Hepatocyte (in vitro differentiated cells): ENCODE results near the gene TXNL4B. TPM values are rescaled to one million over a fixed set of nuclear protein-coding genes. Genes with fewer than 3 reads are reported as not detected.

Source experiments
- DNase-seq: peaks from one replicate; pipeline ENCODE4 v3.0.0-alpha.2; 2016; ENCODE audit warnings: low spot score
- H2AFZ ChIP-seq: fragments of 200-600 bp; sonication (generic); 2 replicates; pipeline ENCODE4 v1.6.0; 2016; ENCODE audit warnings: antibody characterized with exemption, mild to moderate bottlenecking
- H3K27ac ChIP-seq: fragments of 200-600 bp; sonication (generic); 2 replicates; pipeline ENCODE4 v1.5.1; 2016; ENCODE audit warnings: mild to moderate bottlenecking
- H3K27me3 ChIP-seq: fragments of 200-600 bp; sonication (generic); 2 replicates; pipeline ENCODE4 v1.6.1; 2016
- H3K36me3 ChIP-seq: fragments of 200-600 bp; sonication (generic); replicated peaks from 2 replicates; pipeline ENCODE4 v1.5.1; 2016; ENCODE audit warnings: low read depth; ENCODE audit not compliant: insufficient read depth
- H3K4me1 ChIP-seq: fragments of 200-600 bp; sonication (generic); 2 replicates; pipeline ENCODE4 v1.5.1; 2016; ENCODE audit warnings: mild to moderate bottlenecking, moderate library complexity; ENCODE audit not compliant: insufficient read depth
- H3K4me2 ChIP-seq: fragments of 200-600 bp; sonication (generic); 2 replicates; pipeline ENCODE4 v1.6.0; 2016
- H3K4me3 ChIP-seq: fragments of 200-600 bp; sonication (generic); 2 replicates; pipeline ENCODE4 v1.5.1; 2016; ENCODE audit warnings: mild to moderate bottlenecking
- H3K79me2 ChIP-seq: fragments of 200-600 bp; sonication (generic); 2 replicates; pipeline ENCODE4 v1.6.0; 2017; ENCODE audit warnings: mild to moderate bottlenecking
- H3K9me2 ChIP-seq: fragments of 200-600 bp; sonication (generic); replicated peaks from 2 replicates; pipeline ENCODE4 v1.6.0; 2017; ENCODE audit warnings: mild to moderate bottlenecking; ENCODE audit not compliant: insufficient read depth
- H3K9me3 ChIP-seq: fragments of 200-600 bp; sonication (generic); 2 replicates; pipeline ENCODE4 v1.5.1; 2016; ENCODE audit warnings: low read depth, mild to moderate bottlenecking
- H4K20me1 ChIP-seq: fragments of 200-600 bp; sonication (generic); 2 replicates; pipeline ENCODE4 v1.6.0; 2016; ENCODE audit warnings: mild to moderate bottlenecking; ENCODE audit not compliant: insufficient read depth, poor library complexity, severe bottlenecking
- CTCF ChIP-seq: fragments of 200-600 bp; sonication (generic); IDR thresholded peaks from 2 replicates; pipeline ENCODE4 v1.5.1; 2016; ENCODE audit warnings: antibody characterized with exemption, mild to moderate bottlenecking; ENCODE audit not compliant: poor library complexity
- EZH2 ChIP-seq: fragments of 200-600 bp; sonication (generic); IDR thresholded peaks from 2 replicates; pipeline ENCODE4 v1.6.1; 2016; ENCODE audit warnings: antibody characterized with exemption, mild to moderate bottlenecking, borderline replicate concordance
- EZH2phosphoT487 ChIP-seq: fragments of 200-600 bp; sonication (generic); IDR thresholded peaks from one replicate; pipeline ENCODE4 v1.6.1; 2018; ENCODE audit warnings: antibody characterized with exemption, mild to moderate bottlenecking, low read depth, moderate library complexity; ENCODE audit not compliant: unreplicated experiment, severe bottlenecking
- WGBS: methylation state at CpG from one replicate; pipeline ENCODE4 v1.1.6; 2016; ENCODE audit warnings: low lambda C conversion rate; ENCODE audit errors: missing lambda C conversion rate; 5-methylcytosine and 5-hydroxymethylcytosine counted together
- polyA plus RNA-seq: library from polyadenylated mRNA; unstranded; fragments of >200 nt; fragmentation: Nextera tagmentation; extraction: Ambion mirVana; gene quantifications from 2 replicates; pipeline ENCODE4 v1.2.1, GENCODE V29; 2016
- total RNA-seq: library from RNA; depleted of rRNA; stranded (reverse); fragments of >200 nt; gene quantifications from 2 replicates; pipeline ENCODE4 v1.2.3, GENCODE V29; 2014

Gene TXNL4B
- total and polyA plus RNA-seq, 2 experiments from 2014 or later: 8.5 to 10.0 TPM

- TF ChIP-seq EZH2: no peak
- TF ChIP-seq EZH2phosphoT487: no peak
- TF ChIP-seq CTCF: no peak
These were observed 26.6 kb upstream of the TXNL4B start for GRCh38 chr16:72120026-72120425.

DNA sequence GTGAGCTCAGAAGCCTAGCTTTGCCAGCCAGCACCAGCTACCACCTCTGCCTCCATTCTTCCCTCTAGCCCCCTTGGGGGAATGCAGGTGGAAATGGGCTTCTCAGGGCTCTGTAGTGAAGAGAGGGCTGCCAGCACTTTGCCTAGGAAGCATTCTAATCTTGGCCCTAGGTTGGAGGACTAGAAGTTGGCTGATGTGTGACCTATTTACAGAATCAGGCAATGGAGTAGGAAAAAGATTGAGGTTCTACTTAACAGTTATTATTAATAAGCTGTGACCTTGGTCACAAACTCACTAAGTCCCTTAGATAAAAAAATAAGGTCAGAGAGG, 20.2 kb upstream of the TXNL4B start:
- no peak for TF ChIP-seq CTCF
- no peak for TF ChIP-seq EZH2
- no peak for TF ChIP-seq EZH2phosphoT487
- Histone ChIP-seq H3K27me3 (no peaks in the 10 kb centered on the region), H2AFZ (no peak overlapping the region), H3K9me2 (no peaks in the 10 kb centered on the region), H3K9me3 (no peaks in the 10 kb centered on the region), H3K79me2 (no peaks in the 10 kb centered on the region), H3K4me1 (no peaks in the 10 kb centered on the region), H4K20me1 (no peaks in the 10 kb centered on the region), H3K4me3 (no peak overlapping the region), H3K27ac (no peak overlapping the region), H3K4me2 (no peak overlapping the region), H3K36me3 (no peaks in the 10 kb centered on the region)
- DNase-seq: no peak

More at GRCh38 chr16:72120026-72120425, 26.6 kb upstream of the TXNL4B start:
- WGBS: 95% methylated on average over 5 of the region's 5 CpGs
- no peak for DNase-seq
- no peaks in the 10 kb centered on the region for H3K9me2 ChIP-seq
- no peaks in the 10 kb centered on the region for H4K20me1 ChIP-seq
- no peak overlapping the region for H3K27ac ChIP-seq
- H3K4me3 ChIP-seq: no peak overlapping the region
- H3K4me1 ChIP-seq: peaks cover 1% of the 10 kb centered on the region
- no peaks in the 10 kb centered on the region for H3K36me3 ChIP-seq
- no peak overlapping the region for H3K4me2 ChIP-seq
- no peaks in the 10 kb centered on the region for H3K9me3 ChIP-seq
- H3K79me2 ChIP-seq: no peaks in the 10 kb centered on the region
- H3K27me3 ChIP-seq: no peaks in the 10 kb centered on the region
- H2AFZ ChIP-seq: no peak overlapping the region

- no peak for TF ChIP-seq CTCF
- TF ChIP-seq EZH2phosphoT487: no peak
- TF ChIP-seq EZH2: no peak
- H4K20me1 ChIP-seq: no peaks in the 10 kb centered on the region
- no peak overlapping the region for H3K4me2 ChIP-seq
- no peaks in the 10 kb centered on the region for H3K9me3 ChIP-seq
- no peaks in the 10 kb centered on the region for H3K79me2 ChIP-seq
- 97% methylated on average over 7 of the region's 7 CpGs for whole genome bisulfite sequencing
- H3K4me3 ChIP-seq: no peak overlapping the region
- no peaks in the 10 kb centered on the region for H3K36me3 ChIP-seq
- no peak overlapping the region for H3K27ac ChIP-seq
- no peaks in the 10 kb centered on the region for H3K27me3 ChIP-seq
- no peak overlapping the region for H2AFZ ChIP-seq
- DNase-seq: no peak
- no peaks in the 10 kb centered on the region for H3K4me1 ChIP-seq
- no peaks in the 10 kb centered on the region for H3K9me2 ChIP-seq
These were observed 19.6 kb upstream of the TXNL4B start for GRCh38 chr16:72112906-72113615.

GRCh38 chr16:72112452-72112792, 19.0 kb upstream of the TXNL4B start:
- no peak overlapping the region for H2AFZ ChIP-seq
- no peaks in the 10 kb centered on the region for H3K9me3 ChIP-seq
- H3K4me2 ChIP-seq: no peak overlapping the region
- H3K4me1 ChIP-seq: no peaks in the 10 kb centered on the region
- H3K79me2 ChIP-seq: no peaks in the 10 kb centered on the region
- no peaks in the 10 kb centered on the region for H4K20me1 ChIP-seq
- no peaks in the 10 kb centered on the region for H3K27me3 ChIP-seq
- H3K27ac ChIP-seq: no peak overlapping the region
- no peak for TF ChIP-seq CTCF
- no peak for TF ChIP-seq EZH2
- no peak for TF ChIP-seq EZH2phosphoT487
- no peaks in the 10 kb centered on the region for H3K9me2 ChIP-seq
- 98% methylated on average over 15 of the region's 15 CpGs for WGBS
- H3K36me3 ChIP-seq: no peaks in the 10 kb centered on the region
- H3K4me3 ChIP-seq: no peak overlapping the region
- DNase-seq: no peak
